Activated T-cell treated with anti-CD3 and anti-CD28 coated beads, Interleukin-2, amount 50 U/mL, for 72 hours (primary cell): Measurements from ENCODE around the gene DPH7. TPM values are rescaled to one million over a fixed set of nuclear protein-coding genes. Genes with fewer than 3 reads are reported as not detected.

Experiments
- ATAC-seq, 2 donors: fragments of 150-1000 bp; cut with Tn5 transposase; replicated peaks in 1 of 2; 2 replicates each; pipeline ENCODE4 v1.10.0; 2021; ENCODE audit warnings: moderate library complexity in 2 of 2, mild to moderate bottlenecking in 1 of 2
- DNase-seq, 2 donors: peaks; one replicate each; pipeline ENCODE4 v3.0.0; 2021 to 2022; ENCODE audit warnings: mixed read lengths in 1 of 2
- H3K27ac Mint-ChIP-seq: one replicate; pipeline ENCODE4 v1.8.0; 2022; ENCODE audit warnings: mild to moderate bottlenecking, moderate library complexity, mixed read lengths
- H3K27me3 Mint-ChIP-seq: one replicate; pipeline ENCODE4 v1.8.0; 2022; ENCODE audit warnings: low read depth, mixed read lengths
- H3K36me3 Mint-ChIP-seq, 2 donors: one replicate each; pipeline ENCODE4 v1.8.0; 2022; ENCODE audit warnings: mixed read lengths in 2 of 2, mild to moderate bottlenecking in 1 of 2; ENCODE audit not compliant: insufficient read depth in 2 of 2
- H3K4me1 Mint-ChIP-seq: one replicate; pipeline ENCODE4 v1.8.0; 2022; ENCODE audit warnings: low read depth, mixed read lengths
- H3K4me3 Mint-ChIP-seq, 2 donors: one replicate each; pipeline ENCODE4 v1.8.0; 2022; ENCODE audit warnings: mild to moderate bottlenecking in 2 of 2, mixed read lengths in 2 of 2, moderate library complexity in 2 of 2
- H3K9me3 Mint-ChIP-seq, 2 donors: one replicate each; pipeline ENCODE4 v1.8.0; 2022; ENCODE audit warnings: mixed read lengths in 2 of 2
- total RNA-seq, 2 donors: library from RNA; stranded (reverse); gene quantifications; one replicate each; pipeline ENCODE4 v1.2.3, GENCODE V29; 2022

The DPH7 gene
- total RNA-seq, 2 donors from 2014 or later: 32.8 to 41.9 TPM

- H3K36me3 Mint-ChIP-seq: no peaks in the 10 kb centered on the region
- no peak overlapping the region for H3K4me3 Mint-ChIP-seq
- no peaks in the 10 kb centered on the region for H3K27me3 Mint-ChIP-seq
- no peak for ATAC-seq
- peaks cover 33% of the 10 kb centered on the region for H3K4me1 Mint-ChIP-seq
- no peaks in the 10 kb centered on the region for H3K9me3 Mint-ChIP-seq
- H3K27ac Mint-ChIP-seq: no peak overlapping the region
- DNase-seq: no peak
These were observed 35.2 kb upstream of the DPH7 start for GRCh38 chr9:137613738-137614523.

- Mint-ChIP-seq H3K4me1 (peaks cover 33% of the 10 kb centered on the region), H3K27ac (no peak overlapping the region), H3K4me3 (no peak overlapping the region)
These were observed 34.5 kb upstream of the DPH7 start for GRCh38 chr9:137613259-137613658.

GRCh38 chr9:137612741-137613142 lies 34.0 kb upstream of the DPH7 start:
- ATAC-seq (no peak), DNase-seq (no peak)
- no peaks in the 10 kb centered on the region for H3K36me3 Mint-ChIP-seq
- H3K4me3 Mint-ChIP-seq: no peak overlapping the region
- H3K27me3 Mint-ChIP-seq: no peaks in the 10 kb centered on the region
- H3K9me3 Mint-ChIP-seq: no peaks in the 10 kb centered on the region
- no peak overlapping the region for H3K27ac Mint-ChIP-seq
- peaks cover 30% of the 10 kb centered on the region for H3K4me1 Mint-ChIP-seq

More at GRCh38 chr9:137613259-137613658, 34.5 kb upstream of the DPH7 start:
- DNase-seq (no peak), ATAC-seq (no peak)
- Mint-ChIP-seq H3K27me3 (no peaks in the 10 kb centered on the region), H3K36me3 (no peaks in the 10 kb centered on the region), H3K9me3 (no peaks in the 10 kb centered on the region)

GRCh38 chr9:137611623-137612609 lies 33.2 kb upstream of the DPH7 start:
- H3K27ac Mint-ChIP-seq: peak overlapping the region; percentile 94
- no peak overlapping the region for H3K4me3 Mint-ChIP-seq
- H3K36me3 Mint-ChIP-seq: no peaks in the 10 kb centered on the region
- H3K9me3 Mint-ChIP-seq: no peaks in the 10 kb centered on the region
- DNase-seq (peak; percentile 35 to 39), ATAC-seq (peak; percentile 73 to 78)
- H3K27me3 Mint-ChIP-seq: no peaks in the 10 kb centered on the region
- peaks cover 29% of the 10 kb centered on the region for H3K4me1 Mint-ChIP-seq

- Mint-ChIP-seq H3K36me3 (no peaks in the 10 kb centered on the region), H3K27ac (peak overlapping the region; percentile 94), H3K4me3 (no peak overlapping the region), H3K4me1 (peaks cover 29% of the 10 kb centered on the region), H3K27me3 (no peaks in the 10 kb centered on the region), H3K9me3 (no peaks in the 10 kb centered on the region)
- DNase-seq (no peak), ATAC-seq (no peak)
These were observed 32.2 kb upstream of the DPH7 start for GRCh38 chr9:137610944-137611343.

GRCh38 chr9:137607141-137607857 lies 28.6 kb upstream of the DPH7 start:
- DNase-seq (no peak), ATAC-seq (no peak)
- no peaks in the 10 kb centered on the region for H3K9me3 Mint-ChIP-seq
- H3K4me3 Mint-ChIP-seq: peak overlapping the region; percentile 84
- H3K27me3 Mint-ChIP-seq: no peaks in the 10 kb centered on the region
- peaks cover 37% of the 10 kb centered on the region for H3K4me1 Mint-ChIP-seq
- no peak overlapping the region for H3K27ac Mint-ChIP-seq
- no peaks in the 10 kb centered on the region for H3K36me3 Mint-ChIP-seq

GRCh38 chr9:137606734-137607138 lies 28.0 kb upstream of the DPH7 start:
- Mint-ChIP-seq H3K27ac (no peak overlapping the region), H3K4me3 (peak overlapping the region; percentile 84), H3K27me3 (no peaks in the 10 kb centered on the region), H3K36me3 (no peaks in the 10 kb centered on the region), H3K9me3 (no peaks in the 10 kb centered on the region), H3K4me1 (peaks cover 32% of the 10 kb centered on the region)
- DNase-seq (no peak), ATAC-seq (no peak)

GRCh38 chr9:137606005-137606621 lies 27.4 kb upstream of the DPH7 start:
- Mint-ChIP-seq H3K36me3 (no peaks in the 10 kb centered on the region), H3K27ac (no peak overlapping the region), H3K4me1 (peaks cover 25% of the 10 kb centered on the region), H3K27me3 (no peaks in the 10 kb centered on the region), H3K9me3 (no peaks in the 10 kb centered on the region), H3K4me3 (peak overlapping the region; percentile 84)
- ATAC-seq: peak in 1 of 2 donors; percentile 0
- peak in 1 of 2 donors; percentile 37 for DNase-seq

GRCh38 chr9:137605121-137606004 lies 26.6 kb upstream of the DPH7 start, which contains the start of gene ARRDC1:
Gene ARRDC1, plus strand, starts transcription at chr9:137605686. Its CDS starts 32 bp downstream, at chr9:137605718.
- no peaks in the 10 kb centered on the region for H3K36me3 Mint-ChIP-seq
- DNase-seq: peak; percentile 92 to 93
- peak; percentile 91 to 92 for ATAC-seq
- H3K27ac Mint-ChIP-seq: no peak within 1 kb of the TSS
- H3K4me3 Mint-ChIP-seq: peak within 1 kb of the TSS; percentile 84
- H3K27me3 Mint-ChIP-seq: no peaks in the 10 kb centered on the region
- H3K9me3 Mint-ChIP-seq: no peaks in the 10 kb centered on the region
- H3K4me1 Mint-ChIP-seq: peaks cover 24% of the 10 kb centered on the region

GRCh38 chr9:137604345-137605086 lies 25.8 kb upstream of the DPH7 start:
- DNase-seq (no peak), ATAC-seq (no peak)
- Mint-ChIP-seq H3K4me1 (peaks cover 24% of the 10 kb centered on the region), H3K4me3 (peak overlapping the region; percentile 47 to 52), H3K27me3 (no peaks in the 10 kb centered on the region), H3K27ac (no peak overlapping the region), H3K36me3 (no peaks in the 10 kb centered on the region), H3K9me3 (no peaks in the 10 kb centered on the region)

GRCh38 chr9:137603879-137604278 lies 25.2 kb upstream of the DPH7 start:
- no peak for DNase-seq
- Mint-ChIP-seq H3K27me3 (no peaks in the 10 kb centered on the region), H3K9me3 (no peaks in the 10 kb centered on the region), H3K27ac (no peak overlapping the region), H3K36me3 (no peaks in the 10 kb centered on the region), H3K4me1 (peaks cover 24% of the 10 kb centered on the region), H3K4me3 (peak overlapping the region; percentile 47 to 52)
- ATAC-seq: no peak
